ENCODE data around the gene MCM9.

DNA sequence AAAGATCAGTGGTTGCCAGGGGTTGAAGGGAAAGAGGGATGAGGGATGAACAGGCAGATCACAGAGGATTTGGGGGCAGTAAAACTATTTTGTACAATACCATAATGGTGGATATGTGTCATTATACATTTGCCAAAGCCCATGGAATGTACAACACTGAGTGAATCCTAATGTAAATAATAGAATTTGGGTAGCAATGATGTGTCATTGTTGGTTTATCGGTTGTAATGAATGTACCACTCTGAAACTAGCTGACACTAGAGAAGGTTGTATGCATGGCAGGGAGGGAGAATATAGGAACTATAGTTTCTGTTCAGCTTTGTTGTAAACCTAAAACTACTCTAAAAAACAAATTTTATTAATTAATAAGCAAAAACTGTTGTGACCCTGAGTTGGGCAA lies 58.8 kb downstream of the MCM9 start:
- TF ChIP-seq, protein P1, sequence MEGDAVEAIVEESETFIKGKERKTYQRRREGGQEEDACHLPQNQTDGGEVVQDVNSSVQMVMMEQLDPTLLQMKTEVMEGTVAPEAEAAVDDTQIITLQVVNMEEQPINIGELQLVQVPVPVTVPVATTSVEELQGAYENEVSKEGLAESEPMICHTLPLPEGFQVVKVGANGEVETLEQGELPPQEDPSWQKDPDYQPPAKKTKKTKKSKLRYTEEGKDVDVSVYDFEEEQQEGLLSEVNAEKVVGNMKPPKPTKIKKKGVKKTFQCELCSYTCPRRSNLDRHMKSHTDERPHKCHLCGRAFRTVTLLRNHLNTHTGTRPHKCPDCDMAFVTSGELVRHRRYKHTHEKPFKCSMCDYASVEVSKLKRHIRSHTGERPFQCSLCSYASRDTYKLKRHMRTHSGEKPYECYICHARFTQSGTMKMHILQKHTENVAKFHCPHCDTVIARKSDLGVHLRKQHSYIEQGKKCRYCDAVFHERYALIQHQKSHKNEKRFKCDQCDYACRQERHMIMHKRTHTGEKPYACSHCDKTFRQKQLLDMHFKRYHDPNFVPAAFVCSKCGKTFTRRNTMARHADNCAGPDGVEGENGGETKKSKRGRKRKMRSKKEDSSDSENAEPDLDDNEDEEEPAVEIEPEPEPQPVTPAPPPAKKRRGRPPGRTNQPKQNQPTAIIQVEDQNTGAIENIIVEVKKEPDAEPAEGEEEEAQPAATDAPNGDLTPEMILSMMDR (IDR thresholded peaks at IDR 0.05) = no peak
- no peak for TF ChIP-seq POLR2AphosphoS5 (IDR thresholded peaks at IDR 0.05)
- no peak for TF ChIP-seq POLR2A (IDR thresholded peaks at IDR 0.05)
- TF ChIP-seq EP300 (IDR thresholded peaks at IDR 0.05) = no peak
